GM12878 (cell line): ENCODE data around the gene SARDH. TPM values are rescaled to one million over a fixed set of nuclear protein-coding genes. Genes with fewer than 3 reads are reported as not detected.

Experiments
- ATAC-seq: fragments of 200-7000 bp; cut with Tn5 transposase; 3 replicates; pipeline ENCODE4 v1.9.1; 2020; ENCODE audit warnings: mild to moderate bottlenecking, moderate library complexity
- BruUV-seq: library from RNA; stranded (reverse); fragments of 400-500 nt; replicated peaks from 2 replicates; lab custom pipeline; 2021; lab: Mats Ljungman, UMichigan
- CTCF ChIA-PET: fragments of 300-600 bp; sonication (Branson Sonifier 250); formaldehyde crosslinking; extraction: SDS; loops from one replicate; lab custom pipeline; 2021; ENCODE audit warnings: inconsistent platforms; lab: Yijun Ruan, JAX
- POLR2A ChIA-PET: fragments of 350-600 bp; formaldehyde crosslinking; extraction: SDS; loops from one replicate; lab custom pipeline; 2021; ENCODE audit warnings: inconsistent platforms; lab: Charles Lee
- RAD21 ChIA-PET: fragments of 300-600 bp; sonication (Branson Sonifier 250); formaldehyde crosslinking; loops from one replicate; lab custom pipeline; 2023; ENCODE audit warnings: antibody characterized with exemption; ENCODE audit not compliant: unreplicated experiment; lab: Charles Lee
- SMC1A ChIA-PET: fragments of 300-600 bp; sonication (Branson Sonifier 250); formaldehyde crosslinking; loops from one replicate; lab custom pipeline; 2023; ENCODE audit not compliant: unreplicated experiment, uncharacterized antibody; lab: Charles Lee
- DNase-seq: peaks from one replicate; pipeline ENCODE4 v3.0.0-alpha.2; 2011; ENCODE audit warnings: low read depth, low spot score
- FAIRE-seq: peaks from 3 replicates; lab custom pipeline; 2011; peaks lifted over from hg19 to GRCh38; lab: Jason Lieb, UNC
- H2AFZ ChIP-seq: 2 replicates; pipeline ENCODE4 v1.6.0; 2011; ENCODE audit warnings: low read depth, low read length, control low read depth; ENCODE audit not compliant: control insufficient read depth
- H3K27ac ChIP-seq: 2 replicates; pipeline ENCODE4 v1.5.1; 2011; ENCODE audit warnings: control low read depth; ENCODE audit not compliant: control insufficient read depth, insufficient read depth
- H3K27me3 ChIP-seq, 2 experiments: replicated peaks in 1 of 2; 2 replicates each; pipeline versions ENCODE4 v1.6.0 to v1.6.1; 2011; ENCODE audit warnings: low read length in 1 of 2; ENCODE audit not compliant: control insufficient read depth in 2 of 2, insufficient read depth in 2 of 2
- H3K36me3 ChIP-seq, 2 experiments: 2 replicates each; pipeline ENCODE4 v1.5.1; 2011; ENCODE audit warnings: low read length in 1 of 2; ENCODE audit not compliant: control insufficient read depth in 2 of 2, insufficient read depth in 2 of 2
- H3K4me1 ChIP-seq: 2 replicates; pipeline ENCODE4 v1.6.1; 2011; ENCODE audit warnings: mild to moderate bottlenecking, low read length, moderate library complexity, mixed read lengths; ENCODE audit not compliant: control insufficient read depth, insufficient read depth
- H3K4me2 ChIP-seq: 2 replicates; pipeline ENCODE4 v1.6.0; 2011; ENCODE audit warnings: control low read depth; ENCODE audit not compliant: control insufficient read depth, insufficient read depth
- H3K4me3 ChIP-seq: fragments of 200-600 bp; sonication (generic); 2 replicates; pipeline ENCODE4 v1.5.1; 2016
- H3K79me2 ChIP-seq: 2 replicates; pipeline ENCODE4 v1.6.0; 2011; ENCODE audit warnings: low read length; ENCODE audit not compliant: control insufficient read depth, insufficient read depth
- H3K9ac ChIP-seq: 2 replicates; pipeline ENCODE4 v1.8.0; 2011; ENCODE audit warnings: low read length, control low read depth, mixed read lengths; ENCODE audit not compliant: control insufficient read depth, insufficient read depth
- H3K9me3 ChIP-seq: replicated peaks from 3 replicates; pipeline ENCODE4 v1.5.1; 2011; ENCODE audit warnings: mild to moderate bottlenecking, low read length; ENCODE audit not compliant: control insufficient read depth, insufficient read depth
- H4K20me1 ChIP-seq: 2 replicates; pipeline ENCODE4 v1.6.0; 2011; ENCODE audit not compliant: control insufficient read depth, insufficient read depth
- ESRRA ChIP-seq: IDR thresholded peaks from 2 replicates; pipeline ENCODE4 v1.6.1; 2012; ENCODE audit warnings: mild to moderate bottlenecking, low read length, improper control_type of control experiment
- MTA3 ChIP-seq: IDR thresholded peaks from 2 replicates; pipeline ENCODE4 v1.6.1; 2012; ENCODE audit warnings: low read length, inconsistent platforms, borderline replicate concordance
- NFYB ChIP-seq: IDR thresholded peaks from 2 replicates; pipeline ENCODE4 v1.6.1; 2011; ENCODE audit warnings: low read depth, mild to moderate bottlenecking, low read length, improper control_type of control experiment, moderate library complexity; ENCODE audit not compliant: insufficient read depth
- PAX5 ChIP-seq: IDR thresholded peaks from 2 replicates; pipeline ENCODE4 v1.6.1; 2011; ENCODE audit warnings: low read depth, low read length, borderline replicate concordance
- PML ChIP-seq: IDR thresholded peaks from 2 replicates; pipeline ENCODE4 v1.6.1; 2012; ENCODE audit warnings: low read length, inconsistent platforms
- POLR2AphosphoS5 ChIP-seq: IDR thresholded peaks from 2 replicates; pipeline ENCODE4 v1.6.1; 2011; ENCODE audit warnings: mild to moderate bottlenecking, low read length, inconsistent platforms
- SMAD1 ChIP-seq: fragments of 450-650 bp; IDR thresholded peaks from 2 replicates; pipeline ENCODE4 v1.6.1; 2018; ENCODE audit warnings: mild to moderate bottlenecking, low read depth; ENCODE audit not compliant: partially characterized antibody
- TAF1 ChIP-seq: IDR thresholded peaks from 2 replicates; pipeline ENCODE4 v1.6.1; 2011; ENCODE audit warnings: mild to moderate bottlenecking, low read depth, low read length, borderline replicate concordance
- WGBS: methylation state at CpG from one replicate; pipeline ENCODE4 v1.1.6; 2016; ENCODE audit warnings: low lambda C conversion rate; ENCODE audit not compliant: insufficient replicate concordance, insufficient coverage; ENCODE audit errors: missing lambda C conversion rate; 5-methylcytosine and 5-hydroxymethylcytosine counted together
- in situ Hi-C: fragments of 300-500 bp; cut with MboI; formaldehyde crosslinking; loops from 9 replicates; pipeline ENCODE4 v1.14.3; 2018; ENCODE audit warnings: mixed read lengths
- intact Hi-C: fragments of 100-400 bp; cut with micrococcal nuclease; formaldehyde crosslinking; loops from one replicate; pipeline ENCODE4 v1.14.2; 2022; ENCODE audit not compliant: unreplicated experiment
- polyA plus RNA-seq, 11 experiments: library from polyadenylated mRNA; depleted of rRNA in 4 of 11; unstranded in 6 of 11; stranded (reverse) in 5 of 11; fragments of >200 nt; fragmentation: Nextera tagmentation in 4 of 11; fragmentation: Illumina TruSeq in 1 of 11; extraction: Ambion mirVana in 4 of 11; extraction: Trizol in 1 of 11; gene quantifications; 1 replicate in 1 of 11; 2 replicates in 10 of 11; pipeline versions ENCODE4 v1.2.1 to v1.2.3, GENCODE V29; 2011 to 2016; ENCODE audit warnings: inconsistent platforms in 2 of 11, missing spikeins in 2 of 11, low read depth in 1 of 11
- total RNA-seq, 4 experiments: library from RNA; depleted of rRNA in 3 of 4; stranded (reverse); fragments of >200 nt in 3 of 4; fragmentation: Illumina TruSeq in 1 of 4; extraction: Trizol in 1 of 4; gene quantifications; 2 replicates each; pipeline versions ENCODE4 v1.2.1 to v1.2.3, GENCODE V29; 2013 to 2021
- TF ChIP-seq, protein P1 (sequence below), 3 experiments: IDR thresholded peaks in 2 of 3; conservative IDR thresholded peaks in 1 of 3; 2 replicates each; pipeline ENCODE4 v1.5.1; 2011; ENCODE audit warnings: low read depth in 3 of 3, low read length in 3 of 3, mild to moderate bottlenecking in 3 of 3, control low read depth in 2 of 3, moderate library complexity in 2 of 3, inconsistent platforms in 1 of 3, mixed read lengths in 1 of 3; ENCODE audit not compliant: control insufficient read depth in 2 of 3, insufficient read depth in 1 of 3; ENCODE audit errors: extremely low read depth in 1 of 3

SARDH gene
- total and polyA plus RNA-seq, 10 of the 15 experiments (the other 5 are each of a cell fraction or from before 2014, with no cell fraction given) = 0.03 to 0.15 (median 0.10) TPM; not detected in 6

DNA sequence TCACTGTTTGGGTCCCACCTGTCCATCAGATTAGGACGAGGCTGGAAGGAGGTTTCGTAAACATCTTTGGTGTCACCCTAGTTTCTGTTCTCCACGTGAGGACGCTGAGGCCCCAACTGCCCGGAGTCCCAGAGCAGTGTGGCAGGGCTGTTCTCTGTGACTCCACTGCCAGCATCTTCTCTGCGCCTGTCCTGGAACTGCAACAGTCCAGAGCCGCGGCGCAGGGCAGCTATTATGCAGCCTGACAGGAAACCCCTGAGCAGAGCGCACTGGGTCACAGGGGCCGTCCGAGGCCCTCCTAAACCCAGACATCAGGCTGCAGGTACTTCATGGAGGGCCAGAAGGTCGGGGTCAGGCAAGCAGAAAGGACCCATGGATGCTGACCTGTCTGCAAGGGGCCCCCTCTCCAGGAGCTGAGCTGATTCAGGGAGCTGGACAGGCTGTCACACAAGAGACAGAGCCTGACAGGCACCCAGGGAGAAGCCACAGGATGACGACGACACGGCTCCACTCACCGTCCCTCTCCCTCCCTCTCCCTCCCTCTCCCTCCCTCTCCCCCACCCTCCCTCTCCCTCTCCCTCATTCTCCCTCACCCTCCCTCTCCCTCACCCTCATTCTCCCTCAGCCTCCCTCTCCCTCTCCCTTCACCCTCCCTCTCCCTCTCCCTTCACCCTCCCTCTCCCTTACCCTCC is 70.2 kb downstream of the SARDH start (continued):
- TF ChIP-seq PAX5 (no peak), POLR2AphosphoS5 (no peak), PML (no peak), TAF1 (no peak)
- TF ChIP-seq, all 136 proteins: peak for 0

DNA sequence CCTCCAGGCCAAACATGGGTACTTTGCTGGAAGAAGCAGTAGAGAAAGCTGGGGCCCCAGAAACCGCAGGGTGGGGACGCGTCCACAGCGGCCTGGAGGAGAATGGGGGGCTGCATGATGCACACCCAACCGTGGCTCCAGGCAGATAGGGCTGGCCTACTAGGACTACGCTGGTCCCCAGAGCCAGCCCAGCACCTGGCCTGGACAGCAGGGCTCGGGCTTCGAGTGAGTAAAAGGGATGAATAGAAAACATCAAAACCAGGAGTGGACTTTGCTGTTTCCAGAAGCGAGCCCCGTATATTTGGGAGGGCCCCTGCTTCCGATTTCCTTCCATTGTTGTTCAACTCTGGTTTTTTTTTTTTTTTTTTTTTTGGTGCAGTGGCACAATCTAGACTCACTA is 71.3 kb downstream of the SARDH start:
- POLR2A ChIA-PET = no interaction called here
- BruUV-seq = no TSS peak
- no peaks in the 10 kb centered on the region for H3K4me1 ChIP-seq
- H3K36me3 ChIP-seq = no peaks in the 10 kb centered on the region
- DNase-seq = no peak
- no peak for FAIRE-seq
- no peaks in the 10 kb centered on the region; a peak in 1 of 4 replicates for H3K27me3 ChIP-seq
- H4K20me1 ChIP-seq = no peaks in the 10 kb centered on the region
- CTCF ChIA-PET = no interaction called here
- no peak overlapping the region for H3K27ac ChIP-seq
- H3K4me2 ChIP-seq = no peak overlapping the region
- no peaks in the 10 kb centered on the region for H3K9me3 ChIP-seq
- 42% methylated on average over 11 of the region's 11 CpGs for WGBS
- H3K79me2 ChIP-seq = no peaks in the 10 kb centered on the region
- H2AFZ ChIP-seq = no peak overlapping the region
- SMC1A ChIA-PET = no interaction called here
- TF ChIP-seq NFYB = no peak
- TF ChIP-seq SMAD1 = no peak
- no peak for TF ChIP-seq MTA3
- TF ChIP-seq ESRRA = no peak
- TF ChIP-seq, protein P1, sequence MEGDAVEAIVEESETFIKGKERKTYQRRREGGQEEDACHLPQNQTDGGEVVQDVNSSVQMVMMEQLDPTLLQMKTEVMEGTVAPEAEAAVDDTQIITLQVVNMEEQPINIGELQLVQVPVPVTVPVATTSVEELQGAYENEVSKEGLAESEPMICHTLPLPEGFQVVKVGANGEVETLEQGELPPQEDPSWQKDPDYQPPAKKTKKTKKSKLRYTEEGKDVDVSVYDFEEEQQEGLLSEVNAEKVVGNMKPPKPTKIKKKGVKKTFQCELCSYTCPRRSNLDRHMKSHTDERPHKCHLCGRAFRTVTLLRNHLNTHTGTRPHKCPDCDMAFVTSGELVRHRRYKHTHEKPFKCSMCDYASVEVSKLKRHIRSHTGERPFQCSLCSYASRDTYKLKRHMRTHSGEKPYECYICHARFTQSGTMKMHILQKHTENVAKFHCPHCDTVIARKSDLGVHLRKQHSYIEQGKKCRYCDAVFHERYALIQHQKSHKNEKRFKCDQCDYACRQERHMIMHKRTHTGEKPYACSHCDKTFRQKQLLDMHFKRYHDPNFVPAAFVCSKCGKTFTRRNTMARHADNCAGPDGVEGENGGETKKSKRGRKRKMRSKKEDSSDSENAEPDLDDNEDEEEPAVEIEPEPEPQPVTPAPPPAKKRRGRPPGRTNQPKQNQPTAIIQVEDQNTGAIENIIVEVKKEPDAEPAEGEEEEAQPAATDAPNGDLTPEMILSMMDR (IDR thresholded peaks at IDR 0.05 in 2 of 3, conservative IDR thresholded peaks at IDR 0.05 in 1 of 3; ENCODE audit: control insufficient read depth in 2 of 3, extremely low read depth in 1 of 3, insufficient read depth in 1 of 3, low read depth in 3 of 3, low read length in 3 of 3) = no peak
- intact Hi-C loops (no loop called here), in situ Hi-C loops (no loop called here)
- H3K4me3 ChIP-seq = no peak overlapping the region
- no peak for ATAC-seq
- no peak overlapping the region for H3K9ac ChIP-seq
- RAD21 ChIA-PET = no interaction called here
